Measurements from ENCODE around the gene PRKCI.
"Not testable (repeated sequence)": the region's sequence is repeated elsewhere in the genome, so short reads cannot be mapped to it uniquely, and the experiment has no call there.

DNA sequence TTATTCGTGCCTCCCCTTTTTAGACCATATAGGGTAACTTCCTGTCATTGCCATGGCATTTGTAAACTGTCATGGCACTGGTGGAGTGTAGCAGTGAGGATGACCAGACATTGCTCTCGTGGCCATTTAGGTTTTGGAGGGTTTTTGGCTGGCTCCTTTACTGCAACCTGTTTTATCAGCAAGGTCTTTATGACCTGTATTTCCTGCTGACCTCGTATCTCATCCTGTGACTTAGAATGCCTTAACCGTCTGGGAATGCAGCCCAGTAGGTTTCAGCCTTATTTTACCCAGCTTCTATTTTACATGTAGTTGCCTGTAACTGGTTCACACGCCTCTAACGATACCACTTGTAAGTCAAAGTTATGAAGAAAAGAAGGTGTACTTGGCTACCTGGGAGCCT lies 121.6 kb downstream of the PRKCI start:
- not testable (repeated sequence) for TF ChIP-seq CTCF (IDR thresholded peaks at IDR 0.05); ZFX (IDR thresholded peaks at IDR 0.05; ENCODE audit: borderline replicate concordance)
